H9 (cell line): ENCODE measurements around the gene AGBL4. TPM values are rescaled to one million over a fixed set of nuclear protein-coding genes. Genes with fewer than 3 reads are reported as not detected.

Experiments used
- DNase-seq: peaks from one replicate; pipeline ENCODE4 v3.0.0-alpha.2; 2017
- H2AFZ ChIP-seq: one replicate; pipeline ENCODE4 v1.6.1; 2013; ENCODE audit warnings: mild to moderate bottlenecking, low read length, control low read depth, moderate library complexity
- H2AK5ac ChIP-seq: 2 replicates; pipeline ENCODE4 v1.6.1; 2013; ENCODE audit warnings: low read length, control low read depth, mixed read lengths; ENCODE audit not compliant: insufficient read length
- H2BK120ac ChIP-seq: one replicate; pipeline ENCODE4 v1.6.1; 2013; ENCODE audit warnings: low read depth, mild to moderate bottlenecking, low read length, control low read depth, inconsistent platforms; ENCODE audit not compliant: poor library complexity, severe bottlenecking
- H2BK12ac ChIP-seq: 2 replicates; pipeline ENCODE4 v1.6.1; 2013; ENCODE audit warnings: low read length, control low read depth, mixed read lengths, low read depth; ENCODE audit not compliant: insufficient read length
- H2BK15ac ChIP-seq: 2 replicates; pipeline ENCODE4 v1.6.1; 2013; ENCODE audit warnings: low read depth, low read length, control low read depth
- H2BK20ac ChIP-seq: one replicate; pipeline ENCODE4 v1.6.1; 2013; ENCODE audit warnings: low read depth, mild to moderate bottlenecking, low read length, control low read depth, inconsistent platforms; ENCODE audit not compliant: poor library complexity, severe bottlenecking
- H2BK5ac ChIP-seq: 2 replicates; pipeline ENCODE4 v1.6.1; 2013; ENCODE audit warnings: low read length, control low read depth, mixed read lengths; ENCODE audit not compliant: insufficient read length
- H3K14ac ChIP-seq: 2 replicates; pipeline ENCODE4 v1.6.1; 2013; ENCODE audit warnings: low read length, control low read depth; ENCODE audit not compliant: insufficient read depth
- H3K18ac ChIP-seq: 2 replicates; pipeline ENCODE4 v1.6.1; 2013; ENCODE audit warnings: low read depth, mild to moderate bottlenecking, mixed read lengths, low read length, control low read depth; ENCODE audit not compliant: insufficient read length
- H3K23ac ChIP-seq: 2 replicates; pipeline ENCODE4 v1.6.1; 2013; ENCODE audit warnings: low read length, control low read depth, mixed read lengths, low read depth; ENCODE audit not compliant: insufficient read length
- H3K23me2 ChIP-seq: 2 replicates; pipeline ENCODE4 v1.6.1; 2013; ENCODE audit warnings: low read depth, mild to moderate bottlenecking, mixed read lengths, low read length, control low read depth; ENCODE audit not compliant: insufficient read length, poor library complexity, severe bottlenecking
- H3K27ac ChIP-seq: 2 replicates; pipeline ENCODE4 v1.5.1; 2013; ENCODE audit warnings: low read length, control low read depth, mixed read lengths, low read depth; ENCODE audit not compliant: insufficient read length
- H3K27me3 ChIP-seq: 2 replicates; pipeline ENCODE4 v1.6.1; 2013; ENCODE audit warnings: low read length, control low read depth, inconsistent platforms; ENCODE audit not compliant: insufficient read depth
- H3K4ac ChIP-seq: 2 replicates; pipeline ENCODE4 v1.6.1; 2013; ENCODE audit warnings: low read depth, mild to moderate bottlenecking, control low read depth, inconsistent platforms, low read length, moderate library complexity
- H3K4me1 ChIP-seq: 2 replicates; pipeline ENCODE4 v1.6.1; 2013; ENCODE audit warnings: low read length, control low read depth, inconsistent platforms; ENCODE audit not compliant: insufficient read depth
- H3K4me2 ChIP-seq: 2 replicates; pipeline ENCODE4 v1.6.1; 2013; ENCODE audit warnings: low read length, control low read depth, mixed read lengths; ENCODE audit not compliant: insufficient read length, insufficient read depth
- H3K56ac ChIP-seq: 2 replicates; pipeline ENCODE4 v1.6.1; 2013; ENCODE audit warnings: low read depth, mild to moderate bottlenecking, mixed read lengths, low read length, control low read depth; ENCODE audit not compliant: insufficient read length
- H3K79me1 ChIP-seq: 2 replicates; pipeline ENCODE4 v1.6.1; 2013; ENCODE audit warnings: low read depth, mild to moderate bottlenecking, moderate library complexity, low read length, control low read depth, inconsistent platforms; ENCODE audit not compliant: insufficient read depth, poor library complexity, severe bottlenecking
- H3K79me2 ChIP-seq: 2 replicates; pipeline ENCODE4 v1.6.1; 2013; ENCODE audit warnings: low read length, control low read depth, inconsistent platforms; ENCODE audit not compliant: insufficient read depth
- H3K9ac ChIP-seq: 2 replicates; pipeline ENCODE4 v1.6.1; 2013; ENCODE audit warnings: low read length, control low read depth, mixed read lengths; ENCODE audit not compliant: insufficient read length; ENCODE audit errors: extremely low read depth
- H3K9me3 ChIP-seq: one replicate; pipeline ENCODE4 v1.6.1; 2013; ENCODE audit warnings: low read depth, low read length, inconsistent platforms; ENCODE audit not compliant: control insufficient read depth
- H3T11ph ChIP-seq: one replicate; pipeline ENCODE4 v1.6.1; 2013; ENCODE audit warnings: mild to moderate bottlenecking, low read length, control low read depth, inconsistent platforms
- H4K20me1 ChIP-seq: one replicate; pipeline ENCODE4 v1.6.1; 2013; ENCODE audit not compliant: control insufficient read depth, insufficient read length, insufficient read depth
- H4K5ac ChIP-seq: 2 replicates; pipeline ENCODE4 v1.6.1; 2013; ENCODE audit warnings: low read depth, mild to moderate bottlenecking, mixed read lengths, low read length, control low read depth; ENCODE audit not compliant: insufficient read length
- H4K8ac ChIP-seq: replicated peaks from 2 replicates; pipeline ENCODE4 v1.6.1; 2013; ENCODE audit warnings: low read length, control low read depth, mixed read lengths, low read depth; ENCODE audit not compliant: insufficient read length
- H4K91ac ChIP-seq: 2 replicates; pipeline ENCODE4 v1.6.1; 2013; ENCODE audit warnings: low read depth, mild to moderate bottlenecking, moderate library complexity, mixed read lengths, low read length, control low read depth; ENCODE audit not compliant: insufficient read length
- H3K27ac Mint-ChIP-seq, 3 experiments: 2 replicates in 2 of 3; 3 replicates in 1 of 3; pipeline ENCODE4 v1.8.0; 2020 to 2021; ENCODE audit warnings: mixed read lengths in 3 of 3, mild to moderate bottlenecking in 1 of 3, moderate library complexity in 1 of 3
- H3K27me3 Mint-ChIP-seq: 2 replicates; pipeline ENCODE4 v1.8.0; 2021; ENCODE audit warnings: low read depth, mild to moderate bottlenecking, moderate library complexity, mixed read lengths
- H3K36me3 Mint-ChIP-seq, 3 experiments: 2 replicates in 2 of 3; 3 replicates in 1 of 3; pipeline ENCODE4 v1.8.0; 2020 to 2021; ENCODE audit warnings: low read depth in 3 of 3, mixed read lengths in 3 of 3; ENCODE audit not compliant: insufficient read depth in 1 of 3
- H3K4me1 Mint-ChIP-seq, 2 experiments: 2 replicates each; pipeline ENCODE4 v1.8.0; 2020; ENCODE audit warnings: mixed read lengths in 2 of 2
- H3K4me3 Mint-ChIP-seq, 2 experiments: 2 replicates in 1 of 2; 3 replicates in 1 of 2; pipeline ENCODE4 v1.8.0; 2020 to 2021; ENCODE audit warnings: mild to moderate bottlenecking in 2 of 2, mixed read lengths in 2 of 2, moderate library complexity in 1 of 2
- H3K9me3 Mint-ChIP-seq, 2 experiments: 2 replicates in 1 of 2; 3 replicates in 1 of 2; pipeline ENCODE4 v1.8.0; 2020; ENCODE audit warnings: mild to moderate bottlenecking in 2 of 2, mixed read lengths in 2 of 2, moderate library complexity in 1 of 2
- CTCF ChIP-seq: fragments of 200-600 bp; sonication (generic); conservative IDR thresholded peaks from 3 replicates; pipeline ENCODE4 v1.8.0; 2021; ENCODE audit warnings: antibody characterized with exemption, mild to moderate bottlenecking
- total RNA-seq: library from RNA; stranded (reverse); gene quantifications from 2 replicates; pipeline ENCODE4 v1.2.1, GENCODE V29; 2021

The AGBL4 gene
- total RNA-seq, 1 experiment from 2014 or later, result not detected

- Histone ChIP-seq H4K20me1 (no peaks in the 10 kb centered on the region), H2AK5ac (no peak overlapping the region), H3K23me2 (no peaks in the 10 kb centered on the region), H3K27me3 (no peaks in the 10 kb centered on the region), H4K5ac (no peak overlapping the region), H3K18ac (no peak overlapping the region), H3K9ac (no peak overlapping the region), H4K8ac (no peak overlapping the region), H3K4me1 (no peaks in the 10 kb centered on the region), H2BK15ac (no peak overlapping the region), H2AFZ (no peak overlapping the region), H2BK20ac (no peak overlapping the region), H2BK120ac (no peak overlapping the region), H3K14ac (no peak overlapping the region), H4K91ac (no peak overlapping the region), H3K23ac (no peak overlapping the region), H3K79me1 (no peaks in the 10 kb centered on the region), H3K56ac (no peak overlapping the region), H3K9me3 (peaks cover 94% of the 10 kb centered on the region), H3K4ac (no peak overlapping the region), H3K27ac (no peak overlapping the region), H3T11ph (no peak overlapping the region), H3K79me2 (no peaks in the 10 kb centered on the region), H2BK12ac (no peak overlapping the region), H2BK5ac (no peak overlapping the region), H3K4me2 (no peak overlapping the region)
- Mint-ChIP-seq H3K27ac (no peak overlapping the region), H3K9me3 (peaks cover 86 to 89% of the 10 kb centered on the region in 2 experiments), H3K4me1 (no peaks in the 10 kb centered on the region), H3K27me3 (no peaks in the 10 kb centered on the region; the same call in 1 of the 2 replicates), H3K36me3 (peaks cover 0 to 13% (median 7%) of the 10 kb centered on the region in 3 experiments; a peak in 6 of 7 replicates), H3K4me3 (no peak overlapping the region)
- DNase-seq, result no peak
- no peak for TF ChIP-seq CTCF
Observed at GRCh38 chr1:49626472-49626871, 397.3 kb downstream of the AGBL4 start.
